ENCODE data around the gene CRYGN. TPM values are rescaled to one million over a fixed set of nuclear protein-coding genes. Genes with fewer than 3 reads are reported as not detected.

CRYGN gene
- total and polyA plus RNA-seq, 2 experiments from 2014 or later = not detected

- Histone ChIP-seq H3K9me2 (ENCODE audit: insufficient read depth) (no peaks in the 10 kb centered on the region), H3K36me3 (ENCODE audit: low read depth) (no peaks in the 10 kb centered on the region), H3K4me2 (ENCODE audit: unreplicated experiment) (no peak overlapping the region), H3K9ac (no peak overlapping the region), H3K4me3 (no peak overlapping the region), H3K9me3 (ENCODE audit: low read depth) (no peaks in the 10 kb centered on the region), H3K27ac (no peak overlapping the region), H3K4me1 (ENCODE audit: insufficient read depth) (peaks cover 20% of the 10 kb centered on the region), H3K79me2 (ENCODE audit: insufficient read depth) (no peaks in the 10 kb centered on the region), H3K27me3 (replicated peaks; ENCODE audit: insufficient read depth) (no peaks in the 10 kb centered on the region), H3F3A (ENCODE audit: insufficient read depth) (peaks cover 35% of the 10 kb centered on the region), H2AFZ (no peak overlapping the region), H4K20me1 (ENCODE audit: insufficient read depth) (no peaks in the 10 kb centered on the region)
- in situ Hi-C loops (cut with MboI) = loop anchor here (10.0 kb wide), 1 partner anchor 307 kb away; no protein-coding TSS in a partner anchor
- DNase-seq = no peak
- no peak for TF ChIP-seq EZH2 (IDR thresholded peaks at IDR 0.05; ENCODE audit: insufficient read depth, poor library complexity, severe bottlenecking)
- no peak for TF ChIP-seq EZH2phosphoT487 (IDR thresholded peaks at IDR 0.05; ENCODE audit: insufficient read depth, low read depth)
- WGBS, 2 experiments (ENCODE audit: low coverage in 1 of 2, low lambda C conversion rate in 2 of 2, missing lambda C conversion rate in 2 of 2) = 93 to 94% methylated on average over 6 of the region's 6 CpGs
These were observed 17.6 kb upstream of the CRYGN start for GRCh38 chr7:151457534-151457933.

GRCh38 chr7:151456782-151457181 lies 16.8 kb upstream of the CRYGN start:
- Histone ChIP-seq H3K4me1 (ENCODE audit: insufficient read depth) (peaks cover 20% of the 10 kb centered on the region), H3K9ac (no peak overlapping the region), H4K20me1 (ENCODE audit: insufficient read depth) (no peaks in the 10 kb centered on the region), H3K9me2 (ENCODE audit: insufficient read depth) (no peaks in the 10 kb centered on the region), H3K36me3 (ENCODE audit: low read depth) (no peaks in the 10 kb centered on the region), H3K4me2 (ENCODE audit: unreplicated experiment) (no peak overlapping the region), H3F3A (ENCODE audit: insufficient read depth) (peaks cover 27% of the 10 kb centered on the region), H2AFZ (no peak overlapping the region), H3K79me2 (ENCODE audit: insufficient read depth) (no peaks in the 10 kb centered on the region), H3K27me3 (replicated peaks; ENCODE audit: insufficient read depth) (no peaks in the 10 kb centered on the region), H3K4me3 (no peak overlapping the region), H3K9me3 (ENCODE audit: low read depth) (no peaks in the 10 kb centered on the region), H3K27ac (no peak overlapping the region)
- WGBS, 2 experiments (ENCODE audit: low coverage in 1 of 2, low lambda C conversion rate in 2 of 2, missing lambda C conversion rate in 2 of 2) = 63 to 75% methylated on average over 4 of the region's 4 CpGs
- TF ChIP-seq EZH2 (IDR thresholded peaks at IDR 0.05; ENCODE audit: insufficient read depth, poor library complexity, severe bottlenecking) (no peak), EZH2phosphoT487 (IDR thresholded peaks at IDR 0.05; ENCODE audit: insufficient read depth, low read depth) (no peak)
- in situ Hi-C loops (cut with MboI) = loop anchor here (10.0 kb wide), 1 partner anchor 308 kb away; no protein-coding TSS in a partner anchor
- DNase-seq = no peak

GRCh38 chr7:151456276-151456675 lies 16.3 kb upstream of the CRYGN start:
- Histone ChIP-seq H3K4me3 (no peak overlapping the region), H3K9ac (no peak overlapping the region), H3K27ac (no peak overlapping the region), H3K27me3 (replicated peaks; ENCODE audit: insufficient read depth) (no peaks in the 10 kb centered on the region), H2AFZ (no peak overlapping the region), H3K9me2 (ENCODE audit: insufficient read depth) (no peaks in the 10 kb centered on the region), H3K79me2 (ENCODE audit: insufficient read depth) (no peaks in the 10 kb centered on the region), H3K4me2 (ENCODE audit: unreplicated experiment) (no peak overlapping the region), H3F3A (ENCODE audit: insufficient read depth) (peaks cover 22% of the 10 kb centered on the region), H3K36me3 (ENCODE audit: low read depth) (no peaks in the 10 kb centered on the region), H3K4me1 (ENCODE audit: insufficient read depth) (peaks cover 20% of the 10 kb centered on the region), H3K9me3 (ENCODE audit: low read depth) (no peaks in the 10 kb centered on the region), H4K20me1 (ENCODE audit: insufficient read depth) (no peaks in the 10 kb centered on the region)
- DNase-seq = no peak
- TF ChIP-seq EZH2phosphoT487 (IDR thresholded peaks at IDR 0.05; ENCODE audit: insufficient read depth, low read depth) (no peak), EZH2 (IDR thresholded peaks at IDR 0.05; ENCODE audit: insufficient read depth, poor library complexity, severe bottlenecking) (no peak)
- in situ Hi-C loops (cut with MboI) = loop anchor here (10.0 kb wide), 1 partner anchor 309 kb away; no protein-coding TSS in a partner anchor
- 90 to 93% methylated on average over 5 of the region's 5 CpGs for WGBS, 2 experiments (ENCODE audit: low coverage in 1 of 2, low lambda C conversion rate in 2 of 2, missing lambda C conversion rate in 2 of 2)

- Histone ChIP-seq H3K27me3 (replicated peaks; ENCODE audit: insufficient read depth) (no peaks in the 10 kb centered on the region), H3K9me2 (ENCODE audit: insufficient read depth) (no peaks in the 10 kb centered on the region), H3K9me3 (ENCODE audit: low read depth) (no peaks in the 10 kb centered on the region), H3K9ac (no peak overlapping the region), H2AFZ (no peak overlapping the region), H3K27ac (no peak overlapping the region), H3K4me2 (ENCODE audit: unreplicated experiment) (no peak overlapping the region), H4K20me1 (ENCODE audit: insufficient read depth) (no peaks in the 10 kb centered on the region), H3K79me2 (ENCODE audit: insufficient read depth) (no peaks in the 10 kb centered on the region), H3K4me1 (ENCODE audit: insufficient read depth) (peaks cover 15% of the 10 kb centered on the region), H3K36me3 (ENCODE audit: low read depth) (no peaks in the 10 kb centered on the region), H3F3A (ENCODE audit: insufficient read depth) (peaks cover 16% of the 10 kb centered on the region), H3K4me3 (no peak overlapping the region)
- TF ChIP-seq EZH2 (IDR thresholded peaks at IDR 0.05; ENCODE audit: insufficient read depth, poor library complexity, severe bottlenecking) (no peak), EZH2phosphoT487 (IDR thresholded peaks at IDR 0.05; ENCODE audit: insufficient read depth, low read depth) (no peak)
- 68 to 69% methylated on average over 4 of the region's 4 CpGs for whole genome bisulfite sequencing, 2 experiments (ENCODE audit: low coverage in 1 of 2, low lambda C conversion rate in 2 of 2, missing lambda C conversion rate in 2 of 2)
- in situ Hi-C loops (cut with MboI) = loop anchor here (10.0 kb wide), 1 partner anchor 309 kb away; no protein-coding TSS in a partner anchor
- no peak for DNase-seq
These were observed 15.7 kb upstream of the CRYGN start for GRCh38 chr7:151455690-151456089.

Data from GM23248 (cell line).